Omental fat pad (tissue), 4 donors: ENCODE data around the gene WDR45B. TPM values are rescaled to one million over a fixed set of nuclear protein-coding genes. Genes with fewer than 3 reads are reported as not detected.

Experiments
- ATAC-seq: fragments of 150-250 bp; one replicate; pipeline ENCODE4 v1.9.1; 2016; ENCODE audit warnings: mild to moderate bottlenecking, moderate library complexity; ENCODE audit not compliant: low FRiP score
- DNase-seq: peaks from one replicate; pipeline ENCODE4 v3.0.0-alpha.2; 2019; ENCODE audit warnings: low spot score
- CTCF ChIP-seq, 3 donors: fragments of 450-650 bp; IDR thresholded peaks; one replicate each; pipeline ENCODE4 v1.5.1; 2016 to 2017; ENCODE audit warnings: antibody characterized with exemption in 3 of 3, mild to moderate bottlenecking in 3 of 3, moderate library complexity in 2 of 3
- total RNA-seq, 4 donors: library from RNA; depleted of rRNA; stranded (reverse); fragments of >200 nt; gene quantifications; one replicate each; pipeline ENCODE4 v1.1.0, GENCODE V29; 2016

WDR45B gene
- total RNA-seq, 4 donors from 2014 or later, result 63.0 to 139 (median 86.0) TPM

- DNase-seq (no peak), ATAC-seq (no peak)
- TF ChIP-seq CTCF (IDR thresholded peaks at IDR 0.05), result no peak
Observed at GRCh38 chr17:82601447-82602000, 46.7 kb downstream of the WDR45B start.

GRCh38 chr17:82600731-82601446, 47.4 kb downstream of the WDR45B start:
- DNase-seq (no peak), ATAC-seq (no peak)
- no peak for TF ChIP-seq CTCF (IDR thresholded peaks at IDR 0.05)

- TF ChIP-seq CTCF (IDR thresholded peaks at IDR 0.05), result no peak
- peak; percentile 11 for ATAC-seq
- no peak for DNase-seq
Observed at GRCh38 chr17:82599674-82600661, 48.3 kb downstream of the WDR45B start.

GRCh38 chr17:82598256-82599119, 49.8 kb downstream of the WDR45B start:
- ATAC-seq, result no peak
- DNase-seq, result no peak
- no peak for TF ChIP-seq CTCF (IDR thresholded peaks at IDR 0.05)

- no peak for TF ChIP-seq CTCF (IDR thresholded peaks at IDR 0.05)
- no peak for DNase-seq
- ATAC-seq, result no peak
Observed at GRCh38 chr17:82596837-82597672, 51.2 kb downstream of the WDR45B start.
